Measurements from ENCODE around the gene TMEM121B. TPM values are rescaled to one million over a fixed set of nuclear protein-coding genes. Genes with fewer than 3 reads are reported as not detected.

The TMEM121B gene
- total RNA-seq, 1 donor, result not detected

DNA sequence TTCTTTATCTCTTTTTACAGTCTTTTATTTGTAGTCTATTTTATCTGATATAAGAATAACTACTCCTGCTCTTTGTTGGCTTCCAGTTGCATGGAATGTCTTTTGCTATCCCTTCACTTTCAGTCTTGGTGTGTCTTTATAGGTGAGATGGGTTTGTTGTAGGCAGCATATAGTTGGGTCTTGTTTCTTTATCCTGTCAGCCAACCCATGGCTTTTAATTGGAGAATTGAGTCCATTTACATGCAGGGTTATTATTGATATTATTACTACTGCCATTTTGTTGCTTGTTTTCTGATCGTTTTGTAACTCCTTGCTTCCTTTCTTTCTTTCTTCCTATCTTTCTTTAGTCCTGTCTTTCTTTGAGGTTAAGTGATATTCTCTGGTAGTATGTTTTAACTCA is 48.3 kb downstream of the TMEM121B start:
- Histone ChIP-seq H3K27ac (ENCODE audit: low read depth, low read length) (no peak overlapping the region), H3K9me3 (ENCODE audit: low read depth, low read length) (no peaks in the 10 kb centered on the region), H3K4me3 (ENCODE audit: insufficient read depth, low read length) (no peak overlapping the region), H3K4me2 (ENCODE audit: insufficient read depth, low read length) (no peak overlapping the region), H2AFZ (ENCODE audit: low read length) (no peak overlapping the region), H3K79me2 (ENCODE audit: insufficient read depth, low read length) (no peaks in the 10 kb centered on the region), H3K27me3 (ENCODE audit: insufficient read depth, low read length) (no peaks in the 10 kb centered on the region), H4K20me1 (ENCODE audit: insufficient read depth, low read length) (no peaks in the 10 kb centered on the region), H3K4me1 (ENCODE audit: insufficient read depth, low read length) (peaks cover 13% of the 10 kb centered on the region), H3K36me3 (ENCODE audit: insufficient read depth, low read length) (no peaks in the 10 kb centered on the region)
- no peak for TF ChIP-seq CTCF (IDR thresholded peaks at IDR 0.05; ENCODE audit: extremely low read depth, low read depth, low read length)
- DNase-seq (ENCODE audit: insufficient read length, low spot score, missing footprints), result no peak

Other genes starting within 250 kb of the TMEM121B start
- not detected in 2 replicates for gene GAB4, start 113.1 kb downstream of the TMEM121B start, total RNA-seq
- 6.2 TPM in 2 replicates for gene IL17RA, start 36.4 kb downstream of the TMEM121B start, total RNA-seq
- 25.6 and 31.8 TPM in 2 replicates for gene HDHD5, start 37.9 kb upstream of the TMEM121B start, total RNA-seq
- gene ADA2, start 98.1 kb upstream of the TMEM121B start, total RNA-seq, result 0.29 and 2.2 TPM in 2 replicates
- gene CECR2, start 248.1 kb upstream of the TMEM121B start, total RNA-seq, result not detected in 2 replicates

Measured in osteoblast (primary cell).